IPS-NIHi7 (cell line): ENCODE results near the gene GATAD2A.
"Not testable (repeated sequence)": the region's sequence is repeated elsewhere in the genome, so short reads cannot be mapped to it uniquely, and the experiment has no call there.

Experiments
- DNase-seq: peaks from one replicate; pipeline ENCODE4 v3.0.0; 2012; ENCODE audit warnings: mixed read lengths; ENCODE audit errors: extremely low spot score

GATAD2A gene

GRCh38 chr19:19404879-19405860, at the start of gene GATAD2A:
Gene GATAD2A, plus strand, starts transcription at chr19:19405675. Its CDS starts 59,671 bp downstream, at chr19:19465346.
- peak; percentile 91 for DNase-seq

GRCh38 chr19:19356500-19356899, 49.0 kb upstream of the GATAD2A start:
- DNase-seq, result no peak

GRCh38 chr19:19356901-19357566, 48.4 kb upstream of the GATAD2A start:
- no peak for DNase-seq

GRCh38 chr19:19361075-19361594, 44.3 kb upstream of the GATAD2A start:
- DNase-seq, result peak; percentile 84

GRCh38 chr19:19362075-19362474, 43.4 kb upstream of the GATAD2A start:
- DNase-seq, result no peak

GRCh38 chr19:19366434-19367396, 38.8 kb upstream of the GATAD2A start:
- DNase-seq, result peak; percentile 90

GRCh38 chr19:19368087-19368486, 37.4 kb upstream of the GATAD2A start:
- DNase-seq, result no peak

GRCh38 chr19:19371059-19371458, 34.4 kb upstream of the GATAD2A start:
- DNase-seq, result no peak

GRCh38 chr19:19372656-19373416, 32.6 kb upstream of the GATAD2A start:
- DNase-seq, result peak; percentile 22

- no peak for DNase-seq
Measured at GRCh38 chr19:19379527-19379926, 25.9 kb upstream of the GATAD2A start.

GRCh38 chr19:19380316-19380715, 25.2 kb upstream of the GATAD2A start:
- not testable (repeated sequence) for DNase-seq

- no peak for DNase-seq
Measured at GRCh38 chr19:19381007-19381926, 24.2 kb upstream of the GATAD2A start.

- no peak for DNase-seq
Measured at GRCh38 chr19:19382118-19382517, 23.4 kb upstream of the GATAD2A start.

GRCh38 chr19:19384486-19384885, 21.0 kb upstream of the GATAD2A start:
- no peak for DNase-seq

- peak; percentile 95 for DNase-seq
Measured at GRCh38 chr19:19385131-19385895, 20.2 kb upstream of the GATAD2A start.

GRCh38 chr19:19385896-19386869, 19.3 kb upstream of the GATAD2A start:
- DNase-seq, result peak; percentile 46

GRCh38 chr19:19387108-19387507, 18.4 kb upstream of the GATAD2A start:
- no peak for DNase-seq
